ENCODE measurements around the gene HSF5.

DNA sequence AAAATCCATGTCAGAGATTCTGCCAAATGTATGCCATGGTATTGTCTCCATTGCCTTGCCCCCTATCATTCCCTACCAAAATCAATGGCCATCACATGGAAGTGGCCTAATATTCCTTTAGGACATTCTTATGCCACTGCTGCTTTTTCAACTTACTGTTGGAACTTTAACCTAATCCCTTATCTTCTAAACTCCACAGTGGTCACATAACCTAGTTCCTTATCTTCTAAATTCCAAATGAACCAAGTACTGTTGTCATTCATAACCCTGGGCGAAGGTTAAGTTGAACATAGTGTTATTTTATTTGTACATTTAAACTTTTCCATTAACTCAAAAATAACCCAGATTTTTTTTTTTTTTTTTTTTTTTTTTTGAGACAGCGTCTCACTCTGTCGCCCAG, 3.6 kb downstream of the HSF5 start:
- TF ChIP-seq CTCF (IDR thresholded peaks at IDR 0.05) (no peak), ZSCAN20 (CRISPR knock-in tag; IDR thresholded peaks at IDR 0.05) (no peak), RFX5 (IDR thresholded peaks at IDR 0.05) (no peak), ESRRA (IDR thresholded peaks at IDR 0.05; ENCODE audit: borderline replicate concordance, low read length) (no peak)
- TF ChIP-seq, protein P1, sequence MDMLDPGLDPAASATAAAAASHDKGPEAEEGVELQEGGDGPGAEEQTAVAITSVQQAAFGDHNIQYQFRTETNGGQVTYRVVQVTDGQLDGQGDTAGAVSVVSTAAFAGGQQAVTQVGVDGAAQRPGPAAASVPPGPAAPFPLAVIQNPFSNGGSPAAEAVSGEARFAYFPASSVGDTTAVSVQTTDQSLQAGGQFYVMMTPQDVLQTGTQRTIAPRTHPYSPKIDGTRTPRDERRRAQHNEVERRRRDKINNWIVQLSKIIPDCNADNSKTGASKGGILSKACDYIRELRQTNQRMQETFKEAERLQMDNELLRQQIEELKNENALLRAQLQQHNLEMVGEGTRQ (IDR thresholded peaks at IDR 0.05): no peak

All from A549 (cell line).